Epithelial cell of prostate (primary cell): Measurements from ENCODE around the gene IGF2BP3.

Experiments
- DNase-seq: peaks from one replicate; pipeline ENCODE4 v3.0.0-alpha.2; 2011; ENCODE audit warnings: low read depth, low spot score
- H3K27ac ChIP-seq: fragments of 450-650 bp; 2 replicates; pipeline ENCODE4 v1.5.1; 2017; ENCODE audit warnings: mild to moderate bottlenecking

The IGF2BP3 gene

DNA sequence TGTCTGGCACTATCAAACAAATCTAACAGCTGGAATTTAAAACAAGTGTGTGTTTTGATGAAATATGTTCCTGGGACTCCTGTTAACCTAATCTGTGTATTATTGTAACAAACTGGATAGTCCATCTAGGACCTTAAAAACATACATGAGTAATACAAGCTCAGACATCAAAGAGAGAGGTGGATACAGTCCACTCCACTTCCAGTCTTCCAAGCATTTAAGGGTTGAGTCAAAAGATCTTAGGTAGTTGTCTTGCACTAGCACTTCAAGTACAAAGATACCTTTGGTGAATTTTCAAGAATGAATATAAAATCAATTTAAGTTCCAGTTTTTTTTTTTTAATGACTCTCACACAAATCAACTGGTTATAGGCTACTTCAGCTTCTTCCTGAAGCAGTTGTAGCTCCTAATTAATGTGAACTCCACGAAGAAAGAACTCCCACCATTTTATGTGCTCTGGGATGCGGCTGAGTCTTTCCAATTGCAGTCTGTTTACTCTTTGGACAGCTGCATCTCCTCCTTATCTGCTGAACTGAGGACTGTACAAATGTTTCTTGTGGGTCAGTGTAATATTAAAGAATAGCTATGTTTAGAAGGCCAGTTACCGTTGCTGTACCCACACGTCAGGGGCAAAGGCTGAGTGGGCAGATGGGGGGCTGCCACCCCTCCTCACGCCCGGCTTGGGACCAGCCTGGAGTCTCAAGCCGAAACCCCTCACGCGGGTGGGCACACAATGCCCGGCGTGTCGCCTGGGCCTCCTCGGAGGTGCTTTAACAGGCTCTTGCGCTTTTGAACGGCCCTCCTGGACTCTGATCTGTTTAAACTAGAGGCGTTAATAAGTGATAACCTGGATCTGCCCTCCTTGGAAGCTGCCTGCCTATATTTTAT lies 2.9 kb upstream of the IGF2BP3 start:
- H3K27ac ChIP-seq = no peak overlapping the region

DNA sequence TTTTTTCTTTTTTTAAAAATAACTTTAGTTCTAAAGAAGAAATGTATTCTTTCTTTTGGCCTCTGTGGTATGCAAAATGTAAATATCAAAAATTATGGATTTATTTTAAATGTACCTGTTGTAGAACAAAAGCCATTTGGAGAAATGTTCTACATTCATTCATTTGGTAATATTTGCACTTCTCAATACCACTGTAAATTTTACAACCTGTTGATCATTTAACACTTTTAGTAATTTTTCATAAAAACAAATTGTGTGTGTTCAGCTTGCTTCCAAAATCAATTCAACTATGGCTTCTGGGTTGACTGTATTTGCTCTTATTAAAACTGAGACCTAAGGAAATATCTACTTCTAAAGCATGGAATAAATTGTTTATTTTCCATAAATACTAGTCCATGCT lies 2.3 kb upstream of the IGF2BP3 start:
- no peak for DNase-seq
- no peak overlapping the region for H3K27ac ChIP-seq

More for the DNA sequence above, 2.9 kb upstream of the IGF2BP3 start:
- no peak for DNase-seq

DNA sequence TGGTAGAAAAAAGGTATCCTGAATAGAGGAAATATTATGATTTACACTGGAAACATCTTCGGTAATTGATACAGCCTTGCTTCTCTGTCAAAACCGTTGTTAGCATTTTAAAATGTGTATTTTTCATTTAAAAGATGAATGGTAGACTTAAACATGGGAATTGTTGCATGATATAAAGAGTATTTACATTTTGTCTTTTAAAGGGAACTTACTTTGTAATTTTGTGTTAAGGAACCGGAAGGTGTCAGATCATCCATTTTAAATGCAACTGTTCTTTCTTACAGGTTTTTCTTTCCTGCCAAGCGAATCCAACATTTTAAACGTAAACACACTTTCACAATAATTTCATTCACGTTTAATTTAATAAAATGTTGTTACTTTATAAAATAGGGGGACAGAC lies 1.8 kb upstream of the IGF2BP3 start:
- no peak overlapping the region for H3K27ac ChIP-seq
- no peak for DNase-seq

DNA sequence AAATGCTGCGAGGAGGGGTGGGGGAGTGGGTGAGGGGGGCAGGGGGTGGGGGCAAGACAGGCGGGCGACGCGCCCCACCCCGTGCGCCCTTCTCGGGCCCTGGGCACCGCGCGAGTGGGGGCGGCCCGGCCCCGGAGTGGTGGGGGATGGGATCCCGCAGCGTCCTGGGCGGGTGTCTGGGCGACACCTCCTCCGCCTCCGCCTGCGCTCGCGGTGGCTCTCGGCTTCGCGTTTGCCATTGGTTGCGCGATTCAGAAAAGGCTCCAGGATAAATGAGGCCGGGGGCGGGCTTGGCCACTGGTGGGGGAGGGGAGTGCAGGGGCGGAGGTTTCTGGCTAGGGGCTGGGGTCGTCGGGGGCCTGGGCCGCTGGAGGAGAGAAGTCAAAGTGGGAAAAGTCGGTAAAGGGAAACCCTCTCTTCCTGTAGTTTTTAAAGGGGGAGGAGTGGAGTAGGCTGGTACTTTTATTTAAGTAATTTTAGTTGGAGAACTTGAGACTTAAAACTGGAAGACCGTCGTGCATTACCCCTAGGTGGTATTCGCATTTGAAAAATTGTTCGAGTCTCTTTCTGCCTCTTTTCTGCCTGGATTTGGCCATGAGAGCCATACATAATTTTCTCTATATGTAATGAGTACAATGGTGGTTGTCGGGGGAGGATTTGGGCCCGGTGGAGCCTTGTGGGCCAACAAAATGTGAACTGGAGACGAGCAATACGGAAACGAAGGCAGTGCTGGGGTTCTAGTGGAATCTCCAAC lies 992 bp upstream of the IGF2BP3 start:
- H3K27ac ChIP-seq = peak overlapping the region; percentile 79
- no peak for DNase-seq

DNA sequence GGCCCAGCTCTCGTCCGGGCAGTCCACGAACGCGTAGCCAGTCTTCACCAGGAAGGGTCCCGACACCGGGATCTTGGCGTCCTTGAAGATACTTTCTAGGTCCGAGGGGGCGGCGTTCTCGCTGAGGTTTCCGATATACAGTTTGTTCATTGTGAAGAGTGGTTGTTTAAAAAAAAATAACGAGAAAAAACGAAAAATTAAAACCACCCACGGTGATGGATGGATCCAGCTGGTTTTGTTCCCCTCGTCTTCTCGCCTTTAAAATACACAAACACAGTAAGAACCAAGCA lies 385 bp downstream of the IGF2BP3 start:
- no peak for DNase-seq
- H3K27ac ChIP-seq = peak overlapping the region; percentile 79

DNA sequence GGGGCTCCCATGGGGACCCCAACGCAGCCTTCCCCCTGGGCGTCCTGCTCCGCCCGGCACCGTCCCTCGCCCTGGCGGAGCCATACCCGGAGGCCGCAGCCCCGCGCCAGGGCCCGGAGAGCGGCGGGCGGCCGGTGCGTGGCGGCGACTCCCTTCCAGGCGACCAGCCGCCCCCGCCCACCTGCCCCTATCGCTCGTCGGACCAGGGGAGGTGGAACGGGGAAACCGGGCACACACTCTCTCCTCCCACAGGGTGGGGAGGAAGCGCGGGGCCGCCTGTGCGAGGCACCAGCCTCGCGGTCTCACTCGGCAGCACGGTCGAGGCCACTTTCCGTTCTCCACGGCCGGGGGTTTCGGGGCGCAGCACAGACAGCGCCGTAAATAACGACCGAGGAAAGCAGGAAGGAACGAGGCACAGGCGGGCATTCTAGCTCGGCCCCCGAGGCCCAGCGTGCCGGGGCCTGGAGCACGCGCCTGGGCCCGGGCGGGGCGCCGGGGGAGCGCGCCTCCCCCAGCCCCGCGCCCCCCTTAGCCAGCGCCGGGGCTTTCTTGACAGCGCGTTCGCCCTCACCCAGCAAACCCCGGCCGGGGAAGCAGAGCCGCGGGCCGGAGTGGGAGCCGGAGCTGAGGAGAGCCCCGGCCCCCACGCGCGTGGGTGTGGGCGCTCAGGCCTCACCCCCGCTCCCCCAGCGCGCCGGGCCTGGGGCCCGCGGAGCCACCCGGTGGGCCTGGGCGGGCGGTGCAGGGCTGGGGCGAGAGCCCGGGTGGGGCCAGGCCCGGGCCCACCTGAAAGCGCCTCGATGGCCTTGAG lies 936 bp downstream of the IGF2BP3 start:
- DNase-seq = no peak
- peak overlapping the region; percentile 79 for H3K27ac ChIP-seq

DNA sequence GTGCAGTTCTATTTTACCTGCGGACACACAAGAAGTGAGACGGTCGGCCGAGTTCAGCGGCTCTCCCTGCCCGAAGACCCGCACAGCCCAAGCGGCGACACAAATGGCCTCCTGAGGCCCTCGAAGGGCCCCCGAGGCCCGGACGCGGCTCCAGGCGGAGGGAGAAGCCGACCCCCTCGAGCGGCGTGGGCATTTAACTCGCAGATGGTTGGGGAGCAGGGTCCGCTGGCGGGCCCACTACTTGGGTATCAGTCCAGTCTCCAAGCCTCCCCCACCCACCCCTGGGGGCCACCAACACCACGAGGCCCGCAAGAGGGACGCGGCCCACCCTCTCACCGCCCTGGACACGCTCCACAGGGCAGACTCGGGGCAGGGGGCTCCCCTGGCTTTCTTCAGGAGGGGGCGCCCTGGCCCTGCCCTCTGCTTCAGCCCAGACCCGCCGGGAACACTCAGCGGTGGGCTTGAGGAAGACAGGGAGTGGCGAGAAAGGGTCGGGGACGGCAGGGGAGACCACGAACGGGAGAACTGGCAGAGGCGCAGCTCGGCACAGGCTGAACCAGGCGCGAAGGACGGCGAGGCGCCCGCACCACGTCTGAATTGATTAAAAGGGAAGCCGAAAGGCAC lies 1.7 kb downstream of the IGF2BP3 start:
- DNase-seq = no peak
- peak overlapping the region; percentile 79 for H3K27ac ChIP-seq

DNA sequence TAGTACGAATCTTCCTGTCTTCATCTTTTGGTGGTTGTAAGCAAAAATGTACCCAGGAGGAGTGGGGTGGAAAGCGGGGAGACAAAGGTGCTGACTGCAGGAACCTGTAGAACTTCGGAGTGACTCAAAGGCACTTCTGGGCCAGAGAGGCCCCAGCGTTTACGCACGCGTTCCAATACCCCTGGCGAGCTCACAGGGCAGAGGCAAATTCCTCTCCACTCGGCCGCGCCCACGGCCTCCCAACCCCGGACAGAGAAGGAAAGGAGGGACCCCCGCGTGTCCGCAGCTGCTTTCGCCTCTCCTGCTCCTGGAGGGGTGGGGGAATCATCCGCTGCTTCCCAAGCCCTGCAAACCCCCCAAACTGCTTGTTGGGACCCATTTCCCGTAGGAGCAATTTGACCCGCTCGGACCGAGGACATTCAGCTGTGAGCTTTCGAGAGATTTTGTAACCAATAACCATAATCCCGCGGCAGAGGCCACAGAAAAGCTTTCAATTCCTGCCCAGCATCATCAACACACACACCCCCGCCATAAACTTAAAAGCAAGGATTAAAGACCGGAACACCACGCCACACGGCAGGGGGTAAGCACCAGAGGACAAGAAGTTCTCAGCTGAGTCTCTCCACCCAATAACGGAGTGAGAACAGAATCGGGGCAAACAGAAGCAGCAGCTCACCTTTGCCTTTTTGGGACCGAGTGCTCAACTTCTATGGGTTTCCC lies 2.3 kb downstream of the IGF2BP3 start:
- no peak for DNase-seq
- peak overlapping the region; percentile 79 for H3K27ac ChIP-seq

DNA sequence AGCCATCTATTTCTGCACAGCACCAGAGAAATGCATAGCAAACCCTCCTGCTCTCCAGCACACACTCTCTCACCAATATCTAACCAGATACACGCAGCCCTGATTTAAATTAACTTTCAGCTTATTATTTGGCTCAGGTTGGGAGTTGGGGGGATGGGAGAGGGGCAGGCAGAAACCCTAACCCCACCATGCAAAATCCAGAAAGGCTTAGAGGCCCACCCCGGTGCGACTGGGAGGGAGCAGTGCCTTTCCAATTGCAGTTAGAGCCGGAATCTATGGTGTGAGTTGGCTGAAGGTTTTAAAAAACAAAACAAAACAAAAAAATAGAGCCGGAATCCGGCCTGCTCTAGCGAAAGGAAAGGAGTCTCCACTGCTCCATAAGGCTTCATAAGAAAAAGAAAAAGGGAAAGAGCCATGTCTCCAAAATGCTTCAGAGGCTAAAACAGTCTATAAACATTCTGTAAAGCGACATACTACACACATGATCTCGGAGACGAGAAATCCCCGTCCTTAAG lies 2.9 kb downstream of the IGF2BP3 start:
- peak overlapping the region; percentile 79 for H3K27ac ChIP-seq
- no peak for DNase-seq

DNA sequence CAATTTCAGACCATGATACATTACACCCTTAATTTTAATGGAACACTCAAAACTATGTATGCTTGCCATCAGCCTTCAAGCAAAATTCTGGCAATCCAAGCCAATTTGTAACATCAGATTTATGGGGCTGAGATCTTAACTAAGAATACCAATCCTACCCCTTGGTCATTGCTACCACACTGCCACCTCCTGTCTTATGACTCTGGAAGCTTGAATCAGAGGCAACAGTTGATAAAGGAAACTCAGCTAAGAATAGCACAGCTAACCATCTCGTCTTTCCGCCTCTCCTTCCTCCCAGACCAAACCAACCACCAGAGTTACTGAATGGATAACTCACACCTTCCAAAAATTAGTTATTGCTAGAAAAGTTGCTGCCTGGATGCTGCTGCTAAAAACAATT lies 7.4 kb downstream of the IGF2BP3 start:
- no peak overlapping the region for H3K27ac ChIP-seq
- DNase-seq = no peak

DNA sequence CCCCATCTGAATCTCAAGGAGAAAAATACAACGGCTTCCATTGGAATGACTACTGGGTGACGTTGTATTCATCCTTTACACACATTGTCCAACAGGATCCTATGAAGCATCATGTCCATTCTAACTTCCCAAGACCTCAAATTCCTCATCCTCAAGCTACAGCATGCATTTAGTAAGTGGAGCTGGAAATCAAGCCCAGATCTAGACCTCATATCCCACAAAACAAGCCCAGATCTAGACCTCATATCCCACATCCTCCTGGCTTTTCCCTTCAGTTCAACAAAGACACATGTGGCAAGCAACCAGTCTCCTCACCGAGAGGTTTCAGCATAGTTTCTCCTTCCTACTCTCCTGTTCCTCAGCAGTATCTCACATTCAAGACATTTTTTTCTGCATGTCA lies 12.2 kb downstream of the IGF2BP3 start:
- no peak for DNase-seq
- H3K27ac ChIP-seq = no peak overlapping the region

DNA sequence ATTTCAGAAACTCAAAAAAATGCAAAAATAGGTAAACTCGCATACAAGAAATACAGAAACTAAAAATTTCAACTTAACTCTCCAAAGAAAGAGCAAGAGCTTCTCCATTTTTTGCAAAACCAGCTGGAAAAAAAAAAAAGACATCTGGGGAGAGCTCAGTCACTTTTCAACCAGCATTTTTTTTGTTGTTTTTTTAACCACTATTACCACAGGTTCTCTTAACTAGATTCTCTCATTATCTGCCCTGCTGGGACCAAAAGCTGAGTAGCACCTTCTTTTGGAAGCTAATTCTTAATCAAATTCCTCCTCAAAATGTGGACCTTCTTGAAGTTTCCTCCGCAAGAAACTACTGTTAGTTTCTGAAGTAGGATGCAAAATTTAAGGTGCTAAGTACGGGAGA lies 14.2 kb downstream of the IGF2BP3 start:
- no peak for DNase-seq
- no peak overlapping the region for H3K27ac ChIP-seq

DNA sequence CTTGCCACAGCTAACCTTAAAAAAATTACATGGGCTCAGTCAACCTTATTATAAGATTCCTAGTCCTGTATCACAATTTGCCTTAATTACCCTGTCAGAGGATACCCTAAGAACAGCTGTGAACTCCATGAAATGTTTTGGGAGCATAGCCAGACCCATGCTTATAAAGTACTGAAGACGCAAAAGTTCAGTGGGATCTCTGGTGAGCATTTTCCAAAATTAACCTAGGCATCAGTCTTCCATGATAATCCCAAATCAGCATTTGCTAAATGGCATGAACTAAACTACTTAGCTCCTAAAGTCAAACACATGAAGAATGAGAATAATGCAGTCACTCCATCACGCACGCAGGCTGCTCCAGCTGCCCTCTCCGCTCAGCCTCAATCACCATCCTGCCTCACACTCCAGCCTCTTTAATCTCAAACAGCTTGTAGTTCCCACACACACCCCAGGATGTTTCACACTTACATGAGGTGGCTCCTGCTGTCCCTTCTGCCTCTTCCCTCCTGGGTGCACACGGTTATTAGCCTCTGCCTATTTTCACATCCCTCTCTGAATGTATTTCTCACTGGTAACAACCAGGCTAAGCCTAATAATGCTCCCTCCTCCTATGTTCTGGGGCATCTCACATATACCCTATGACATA lies 15.3 kb downstream of the IGF2BP3 start:
- H3K27ac ChIP-seq = no peak overlapping the region
- no peak for DNase-seq

DNA sequence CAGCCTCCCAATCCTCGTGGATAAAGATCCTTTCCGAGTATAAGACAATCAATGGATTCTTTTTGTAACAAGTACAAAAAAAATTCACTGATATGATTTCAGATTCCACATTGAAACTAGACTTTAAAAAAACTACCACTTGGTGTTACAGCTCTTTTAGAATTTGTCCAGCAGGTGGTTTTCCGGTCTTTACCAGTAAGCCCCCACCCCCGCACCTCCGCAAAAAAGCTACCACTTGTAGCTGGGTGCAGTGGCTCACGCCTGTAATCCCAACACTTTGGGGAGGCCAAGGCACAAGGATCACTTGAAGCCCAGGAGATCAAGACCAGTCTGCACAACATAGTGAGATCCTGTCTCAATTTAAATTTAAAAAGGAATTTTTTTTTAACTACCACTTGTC lies 19.8 kb downstream of the IGF2BP3 start:
- DNase-seq = no peak
- H3K27ac ChIP-seq = no peak overlapping the region

DNA sequence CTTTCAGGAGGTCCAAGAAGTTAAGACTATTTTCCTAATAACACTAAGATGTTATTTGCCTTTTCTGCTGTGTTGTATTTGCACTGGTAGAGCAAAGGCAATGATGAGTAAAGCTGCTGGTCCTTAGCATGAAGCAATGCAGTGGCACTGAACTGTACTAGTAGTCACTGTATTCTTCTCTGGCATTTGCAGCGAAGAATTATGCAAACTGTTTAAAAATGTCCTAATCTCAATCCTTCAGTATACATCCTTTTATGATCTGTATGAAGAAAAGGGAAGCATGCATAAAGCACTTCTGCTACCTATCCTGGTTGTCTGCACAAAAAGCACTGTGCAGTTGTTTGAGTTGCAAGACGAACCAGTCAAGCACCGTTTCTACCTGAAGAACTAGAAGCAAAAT lies 20.4 kb downstream of the IGF2BP3 start:
- H3K27ac ChIP-seq = no peak overlapping the region
- DNase-seq = no peak

DNA sequence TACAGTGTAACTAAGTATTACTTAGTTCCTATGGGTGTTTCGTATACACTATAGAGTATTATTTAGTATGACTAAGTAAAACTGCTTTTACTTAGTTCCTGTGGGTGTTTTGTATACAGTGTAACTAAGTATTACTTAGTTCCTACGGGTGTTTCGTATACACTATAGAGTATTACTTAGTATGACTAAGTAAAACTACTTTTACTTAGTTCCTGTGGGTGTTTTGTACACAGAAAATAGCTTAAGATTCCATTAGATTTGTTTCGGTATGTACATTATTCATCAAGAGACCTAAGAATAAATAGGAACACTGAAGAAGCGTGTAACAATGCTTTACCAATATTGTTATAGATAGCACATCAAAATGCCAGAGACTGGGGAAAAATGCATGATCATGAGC lies 25.0 kb downstream of the IGF2BP3 start:
- H3K27ac ChIP-seq = no peak overlapping the region
- no peak for DNase-seq

DNA sequence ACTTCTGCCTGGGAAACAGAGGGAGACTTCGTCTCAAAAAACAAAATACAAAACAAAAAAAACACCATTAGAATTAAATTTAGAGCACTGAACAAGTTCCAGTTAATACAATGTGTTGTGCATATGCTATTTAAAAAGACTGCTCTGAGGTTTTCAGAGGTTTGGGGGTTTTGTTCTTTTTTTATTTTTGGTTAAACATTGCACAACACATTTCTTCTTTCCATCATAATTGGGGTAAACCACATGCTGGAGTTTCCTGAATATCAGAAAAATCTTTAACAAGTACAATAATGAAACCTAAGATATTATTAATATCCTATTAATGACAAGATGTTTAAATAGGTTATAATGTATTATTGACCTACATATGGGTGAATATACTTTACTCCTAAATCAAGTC lies 26.3 kb downstream of the IGF2BP3 start:
- no peak overlapping the region for H3K27ac ChIP-seq
- no peak for DNase-seq

DNA sequence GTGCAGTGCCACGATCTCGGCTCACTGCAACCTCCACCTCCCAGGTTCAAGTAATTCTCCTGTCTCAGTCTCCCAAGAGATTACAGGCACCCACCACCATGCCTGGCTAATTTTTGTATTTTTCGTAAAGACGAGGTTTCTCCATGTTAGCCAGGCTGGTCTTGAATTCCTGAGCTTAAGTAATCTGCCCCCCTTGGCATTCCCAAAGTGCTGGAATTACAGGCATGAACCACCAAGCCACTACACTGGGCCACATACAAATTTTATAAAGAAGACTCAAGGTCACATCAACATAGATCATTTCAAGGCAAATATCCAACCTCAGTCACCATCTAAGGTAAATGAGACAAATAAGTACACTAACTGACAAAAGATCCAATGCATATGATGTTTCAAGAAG lies 32.1 kb downstream of the IGF2BP3 start:
- no peak for DNase-seq
- H3K27ac ChIP-seq = no peak overlapping the region
